Kidney epithelial cell (primary cell): Measurements from ENCODE around the gene GJB2. TPM values are rescaled to one million over a fixed set of nuclear protein-coding genes. Genes with fewer than 3 reads are reported as not detected.
A peak's percentile ranks its signal among the peaks of the same experiment; 100 is the strongest.

Experiments used
- DNase-seq: peaks from one replicate; pipeline ENCODE4 v3.0.0-alpha.2; 2010; ENCODE audit warnings: low read depth
- H3K27me3 ChIP-seq: 2 replicates; pipeline ENCODE4 v1.6.0; 2011; ENCODE audit warnings: low read length; ENCODE audit not compliant: control insufficient read depth, insufficient read depth
- H3K36me3 ChIP-seq: 2 replicates; pipeline ENCODE4 v1.5.1; 2011; ENCODE audit warnings: low read length; ENCODE audit not compliant: control insufficient read depth, insufficient read depth
- H3K4me3 ChIP-seq: 2 replicates; pipeline ENCODE4 v1.5.1; 2011; ENCODE audit warnings: low read depth, mild to moderate bottlenecking, control low read depth, low read length
- total RNA-seq: library from RNA; depleted of rRNA; stranded (reverse); fragments of >200 nt; gene quantifications from 2 replicates; pipeline ENCODE4 v1.2.3, GENCODE V29; 2015
- TF ChIP-seq, protein P1 (sequence below): IDR thresholded peaks from 2 replicates; pipeline ENCODE4 v1.5.1; 2011; ENCODE audit warnings: mild to moderate bottlenecking, moderate library complexity, low read length, control low read depth, inconsistent platforms; ENCODE audit not compliant: insufficient read depth, poor library complexity, severe bottlenecking

GJB2 gene
- total RNA-seq, 1 donor from 2014 or later, result 8.6 TPM

- DNase-seq, result no peak
- Histone ChIP-seq H3K27me3 (peaks cover 16% of the 10 kb centered on the region), H3K36me3 (no peaks in the 10 kb centered on the region), H3K4me3 (peak overlapping the region; percentile 37)
- TF ChIP-seq, protein P1, sequence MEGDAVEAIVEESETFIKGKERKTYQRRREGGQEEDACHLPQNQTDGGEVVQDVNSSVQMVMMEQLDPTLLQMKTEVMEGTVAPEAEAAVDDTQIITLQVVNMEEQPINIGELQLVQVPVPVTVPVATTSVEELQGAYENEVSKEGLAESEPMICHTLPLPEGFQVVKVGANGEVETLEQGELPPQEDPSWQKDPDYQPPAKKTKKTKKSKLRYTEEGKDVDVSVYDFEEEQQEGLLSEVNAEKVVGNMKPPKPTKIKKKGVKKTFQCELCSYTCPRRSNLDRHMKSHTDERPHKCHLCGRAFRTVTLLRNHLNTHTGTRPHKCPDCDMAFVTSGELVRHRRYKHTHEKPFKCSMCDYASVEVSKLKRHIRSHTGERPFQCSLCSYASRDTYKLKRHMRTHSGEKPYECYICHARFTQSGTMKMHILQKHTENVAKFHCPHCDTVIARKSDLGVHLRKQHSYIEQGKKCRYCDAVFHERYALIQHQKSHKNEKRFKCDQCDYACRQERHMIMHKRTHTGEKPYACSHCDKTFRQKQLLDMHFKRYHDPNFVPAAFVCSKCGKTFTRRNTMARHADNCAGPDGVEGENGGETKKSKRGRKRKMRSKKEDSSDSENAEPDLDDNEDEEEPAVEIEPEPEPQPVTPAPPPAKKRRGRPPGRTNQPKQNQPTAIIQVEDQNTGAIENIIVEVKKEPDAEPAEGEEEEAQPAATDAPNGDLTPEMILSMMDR, result no peak
Observed at GRCh38 chr13:20191311-20192157, 1.2 kb downstream of the GJB2 start.

- peak; percentile 45 for DNase-seq
- Histone ChIP-seq H3K36me3 (no peaks in the 10 kb centered on the region), H3K27me3 (peaks cover 16% of the 10 kb centered on the region), H3K4me3 (no peak overlapping the region)
- TF ChIP-seq, protein P1, result no peak
Observed at GRCh38 chr13:20190481-20191310, 2.0 kb downstream of the GJB2 start.

- DNase-seq, result no peak
- H3K27me3 ChIP-seq, result peaks cover 16% of the 10 kb centered on the region
- H3K4me3 ChIP-seq, result no peak overlapping the region
- TF ChIP-seq, protein P1, result no peak
- H3K36me3 ChIP-seq, result no peaks in the 10 kb centered on the region
Observed at GRCh38 chr13:20190076-20190475, 2.7 kb downstream of the GJB2 start.

DNA sequence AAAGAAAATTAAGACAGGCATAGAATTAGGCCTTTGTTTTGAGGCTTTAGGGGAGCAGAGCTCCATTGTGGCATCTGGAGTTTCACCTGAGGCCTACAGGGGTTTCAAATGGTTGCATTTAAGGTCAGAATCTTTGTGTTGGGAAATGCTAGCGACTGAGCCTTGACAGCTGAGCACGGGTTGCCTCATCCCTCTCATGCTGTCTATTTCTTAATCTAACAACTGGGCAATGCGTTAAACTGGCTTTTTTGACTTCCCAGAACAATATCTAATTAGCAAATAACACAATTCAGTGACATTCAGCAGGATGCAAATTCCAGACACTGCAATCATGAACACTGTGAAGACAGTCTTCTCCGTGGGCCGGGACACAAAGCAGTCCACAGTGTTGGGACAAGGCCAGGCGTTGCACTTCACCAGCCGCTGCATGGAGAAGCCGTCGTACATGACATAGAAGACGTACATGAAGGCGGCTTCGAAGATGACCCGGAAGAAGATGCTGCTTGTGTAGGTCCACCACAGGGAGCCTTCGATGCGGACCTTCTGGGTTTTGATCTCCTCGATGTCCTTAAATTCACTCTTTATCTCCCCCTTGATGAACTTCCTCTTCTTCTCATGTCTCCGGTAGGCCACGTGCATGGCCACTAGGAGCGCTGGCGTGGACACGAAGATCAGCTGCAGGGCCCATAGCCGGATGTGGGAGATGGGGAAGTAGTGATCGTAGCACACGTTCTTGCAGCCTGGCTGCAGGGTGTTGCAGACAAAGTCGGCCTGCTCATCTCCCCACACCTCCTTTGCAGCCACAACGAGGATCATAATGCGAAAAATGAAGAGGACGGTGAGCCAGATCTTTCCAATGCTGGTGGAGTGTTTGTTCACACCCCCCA is 3.8 kb downstream of the GJB2 start:
- H3K4me3 ChIP-seq, result no peak overlapping the region
- H3K27me3 ChIP-seq, result peaks cover 9% of the 10 kb centered on the region
- DNase-seq, result no peak
- TF ChIP-seq, protein P1, result peak; percentile 19
- H3K36me3 ChIP-seq, result no peaks in the 10 kb centered on the region

DNA sequence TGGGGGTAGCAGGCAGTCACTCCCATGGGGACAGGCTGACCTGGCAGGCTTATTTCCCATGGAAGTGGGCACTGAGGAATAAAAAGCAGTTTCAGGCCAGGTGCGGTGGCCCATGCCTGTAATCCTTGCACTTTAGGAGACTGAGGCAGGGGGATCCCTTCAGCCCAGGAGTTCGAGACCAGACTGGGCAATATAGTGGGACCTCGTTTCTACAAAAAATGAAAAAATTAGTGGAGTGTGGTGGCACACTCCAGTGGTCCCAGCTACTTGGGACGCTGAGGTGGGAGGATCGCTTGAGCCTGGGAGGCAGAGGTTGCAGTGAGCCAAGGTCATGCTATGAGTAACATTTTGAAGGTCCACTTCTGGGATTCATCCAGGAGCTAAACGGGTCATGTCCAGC is 6.0 kb downstream of the GJB2 start:
- no peak for DNase-seq
- TF ChIP-seq, protein P1, result no peak
- no peak overlapping the region for H3K4me3 ChIP-seq
- H3K27me3 ChIP-seq, result no peaks in the 10 kb centered on the region
- no peaks in the 10 kb centered on the region for H3K36me3 ChIP-seq
